Suprapubic skin (tissue), 4 donors: ENCODE measurements around the gene MSMO1. TPM values are rescaled to one million over a fixed set of nuclear protein-coding genes. Genes with fewer than 3 reads are reported as not detected.
A peak's percentile ranks its signal among the peaks of the same experiment; 100 is the strongest.

Experiments
- DNase-seq, 2 donors: peaks; one replicate each; pipeline ENCODE4 v3.0.0-alpha.2; 2019; ENCODE audit warnings: low spot score in 2 of 2
- H3K27ac ChIP-seq: fragments of 200-600 bp; sonication (generic); one replicate; pipeline ENCODE4 v1.5.1; 2019
- H3K27me3 ChIP-seq: fragments of 200-600 bp; sonication (generic); one replicate; pipeline ENCODE4 v1.5.1; 2019
- H3K36me3 ChIP-seq: fragments of 200-600 bp; sonication (generic); one replicate; pipeline ENCODE4 v1.5.1; 2019
- H3K4me1 ChIP-seq: fragments of 200-600 bp; sonication (generic); one replicate; pipeline ENCODE4 v1.5.1; 2019
- H3K4me3 ChIP-seq: fragments of 200-600 bp; sonication (generic); one replicate; pipeline ENCODE4 v1.5.1; 2019; ENCODE audit warnings: mild to moderate bottlenecking
- H3K9me3 ChIP-seq: fragments of 200-600 bp; sonication (generic); one replicate; pipeline ENCODE4 v1.5.1; 2019
- CTCF ChIP-seq, 2 donors: fragments of 200-600 bp in 1 of 2; fragments of 450-650 bp in 1 of 2; sonication (generic) in 1 of 2; IDR thresholded peaks; one replicate each; pipeline ENCODE4 v1.5.1; 2016 to 2019; ENCODE audit warnings: antibody characterized with exemption in 2 of 2, mild to moderate bottlenecking in 1 of 2, moderate library complexity in 1 of 2
- EP300 ChIP-seq: sonication (generic); formaldehyde crosslinking; IDR thresholded peaks from one replicate; pipeline ENCODE4 v1.6.1; 2017; ENCODE audit warnings: antibody characterized with exemption
- POLR2A ChIP-seq, 2 donors: fragments of 450-650 bp; IDR thresholded peaks; one replicate each; pipeline ENCODE4 v1.6.1; 2017; ENCODE audit warnings: antibody characterized with exemption in 2 of 2, mild to moderate bottlenecking in 2 of 2, moderate library complexity in 2 of 2
- POLR2AphosphoS5 ChIP-seq, 3 donors: sonication (generic); formaldehyde crosslinking; IDR thresholded peaks; one replicate each; pipeline ENCODE4 v1.6.1; 2017; ENCODE audit warnings: antibody characterized with exemption in 3 of 3
- WGBS: methylation state at CpG from one replicate; pipeline ENCODE4 v1.1.5; 2018; 5-methylcytosine and 5-hydroxymethylcytosine counted together
- total RNA-seq, 4 donors: library from RNA; depleted of rRNA; stranded (reverse); fragments of >200 nt; gene quantifications; one replicate each; pipeline ENCODE4 v1.1.0, GENCODE V29; 2016

The MSMO1 gene
- total RNA-seq, 4 donors from 2014 or later, result 48.8 to 173 (median 133) TPM

GRCh38 chr4:165299399-165300060 lies 27.9 kb upstream of the MSMO1 start:
- Histone ChIP-seq H3K4me1 (peaks cover 1% of the 10 kb centered on the region), H3K9me3 (no peaks in the 10 kb centered on the region), H3K27me3 (no peaks in the 10 kb centered on the region), H3K27ac (no peak overlapping the region), H3K4me3 (no peak overlapping the region), H3K36me3 (peaks cover 21% of the 10 kb centered on the region)
- WGBS, result 88% methylated on average over 5 of the region's 5 CpGs
- TF ChIP-seq CTCF (IDR thresholded peaks at IDR 0.05), result no peak
- no peak for TF ChIP-seq POLR2A (IDR thresholded peaks at IDR 0.05)
- DNase-seq, result no peak

- Histone ChIP-seq H3K4me1 (no peaks in the 10 kb centered on the region), H3K9me3 (no peaks in the 10 kb centered on the region), H3K36me3 (peaks cover 15% of the 10 kb centered on the region), H3K27ac (no peak overlapping the region), H3K27me3 (no peaks in the 10 kb centered on the region), H3K4me3 (peak overlapping the region; percentile 3)
- DNase-seq, result no peak
- 33% methylated on average over 1 of the region's 1 CpG for WGBS
- TF ChIP-seq CTCF (IDR thresholded peaks at IDR 0.05), result no peak
- TF ChIP-seq POLR2AphosphoS5 (IDR thresholded peaks at IDR 0.05), result no peak
- no peak for TF ChIP-seq EP300
- TF ChIP-seq POLR2A (IDR thresholded peaks at IDR 0.05), result no peak
These were observed 25.6 kb upstream of the MSMO1 start for GRCh38 chr4:165301833-165302232.

GRCh38 chr4:165302658-165303057 lies 24.8 kb upstream of the MSMO1 start:
- Histone ChIP-seq H3K27ac (no peak overlapping the region), H3K27me3 (no peaks in the 10 kb centered on the region), H3K36me3 (peaks cover 12% of the 10 kb centered on the region), H3K4me1 (no peaks in the 10 kb centered on the region), H3K4me3 (no peak overlapping the region), H3K9me3 (no peaks in the 10 kb centered on the region)
- no peak for DNase-seq
- WGBS, result 95% methylated on average over 1 of the region's 1 CpG
- TF ChIP-seq POLR2A (IDR thresholded peaks at IDR 0.05) (no peak), POLR2AphosphoS5 (IDR thresholded peaks at IDR 0.05) (no peak), EP300 (no peak), CTCF (IDR thresholded peaks at IDR 0.05) (no peak)

- TF ChIP-seq CTCF (IDR thresholded peaks at IDR 0.05), result no peak
- TF ChIP-seq POLR2AphosphoS5 (IDR thresholded peaks at IDR 0.05), result no peak
- no peak for TF ChIP-seq POLR2A (IDR thresholded peaks at IDR 0.05)
- no peak for TF ChIP-seq EP300
- Histone ChIP-seq H3K27ac (no peak overlapping the region), H3K9me3 (no peaks in the 10 kb centered on the region), H3K4me1 (peaks cover 5% of the 10 kb centered on the region), H3K4me3 (no peak overlapping the region), H3K36me3 (peaks cover 10% of the 10 kb centered on the region), H3K27me3 (no peaks in the 10 kb centered on the region)
- WGBS, result 58% methylated on average over 1 of the region's 1 CpG
- no peak for DNase-seq
These were observed 19.3 kb upstream of the MSMO1 start for GRCh38 chr4:165308166-165308565.

- Histone ChIP-seq H3K36me3 (peaks cover 10% of the 10 kb centered on the region), H3K9me3 (no peaks in the 10 kb centered on the region), H3K27ac (no peak overlapping the region), H3K4me3 (no peak overlapping the region), H3K4me1 (peaks cover 5% of the 10 kb centered on the region), H3K27me3 (no peaks in the 10 kb centered on the region)
- DNase-seq, result no peak
- 28% methylated on average over 2 of the region's 2 CpGs for WGBS
- TF ChIP-seq CTCF (IDR thresholded peaks at IDR 0.05), result no peak
- no peak for TF ChIP-seq POLR2A (IDR thresholded peaks at IDR 0.05)
- no peak for TF ChIP-seq POLR2AphosphoS5 (IDR thresholded peaks at IDR 0.05)
- TF ChIP-seq EP300, result no peak
These were observed 18.9 kb upstream of the MSMO1 start for GRCh38 chr4:165308606-165309005.
